Measurements from ENCODE around the gene SPATA6.

Gene SPATA6

GRCh38 chr1:48250572-48250971 lies 221.4 kb downstream of the SPATA6 start:
- ChIA-PET POLR2A (no interaction called here), CTCF (no interaction called here)
- no peaks in the 10 kb centered on the region for H3K36me3 ChIP-seq (ENCODE audit: control insufficient read depth in 4 of 4, insufficient read depth in 4 of 4, low read length in 3 of 4)
- 100% methylated on average over 2 of the region's 3 CpGs for WGBS (ENCODE audit: insufficient coverage)
- H3K9me3 ChIP-seq (ENCODE audit: control extremely low read depth in 1 of 5, control insufficient read depth in 4 of 5, insufficient read depth in 2 of 5, low read depth in 1 of 5, low read length in 4 of 5) = peaks cover 0 to 2% (median 0%) of the 10 kb centered on the region in 5 experiments
- no peak overlapping the region for H3K27ac ChIP-seq (ENCODE audit: insufficient read depth in 1 of 2, low read depth in 1 of 2, low read length in 2 of 2, poor library complexity in 1 of 2, severe bottlenecking in 2 of 2)
- no peak for DNase-seq
- no peak overlapping the region for H3K4me3 ChIP-seq (ENCODE audit: control insufficient read depth in 1 of 7, extremely low read depth in 1 of 7, insufficient read depth in 4 of 7, low read depth in 2 of 7, low read length in 6 of 7)
- no peaks in the 10 kb centered on the region for H3K27me3 ChIP-seq (replicated peaks in 2 of 5; ENCODE audit: control insufficient read depth in 4 of 5, insufficient read depth in 5 of 5, low read length in 4 of 5)
- H3K4me1 ChIP-seq (ENCODE audit: control extremely low read depth in 1 of 4, control insufficient read depth in 4 of 4, insufficient read depth in 4 of 4, low read length in 3 of 4) = peaks cover 0 to 16% (median under 1%) of the 10 kb centered on the region in 4 experiments

- Histone ChIP-seq H3K36me3 (ENCODE audit: control insufficient read depth in 4 of 4, insufficient read depth in 4 of 4, low read length in 3 of 4) (no peaks in the 10 kb centered on the region), H3K4me3 (ENCODE audit: control insufficient read depth in 1 of 7, extremely low read depth in 1 of 7, insufficient read depth in 4 of 7, low read depth in 2 of 7, low read length in 6 of 7) (no peak overlapping the region), H3K27me3 (replicated peaks in 2 of 5; ENCODE audit: control insufficient read depth in 4 of 5, insufficient read depth in 5 of 5, low read length in 4 of 5) (no peaks in the 10 kb centered on the region), H3K9me3 (ENCODE audit: control extremely low read depth in 1 of 5, control insufficient read depth in 4 of 5, insufficient read depth in 2 of 5, low read depth in 1 of 5, low read length in 4 of 5) (peaks cover 0 to 2% (median 0%) of the 10 kb centered on the region in 5 experiments), H3K4me1 (ENCODE audit: control extremely low read depth in 1 of 4, control insufficient read depth in 4 of 4, insufficient read depth in 4 of 4, low read length in 3 of 4) (peaks cover 0 to 21% (median 5%) of the 10 kb centered on the region in 4 experiments), H3K27ac (ENCODE audit: insufficient read depth in 1 of 2, low read depth in 1 of 2, low read length in 2 of 2, poor library complexity in 1 of 2, severe bottlenecking in 2 of 2) (no peak overlapping the region)
- no peak for DNase-seq
- WGBS (ENCODE audit: insufficient coverage) = 94% methylated on average over 2 of the region's 3 CpGs
- ChIA-PET CTCF (no interaction called here), POLR2A (no interaction called here)
These were observed 222.1 kb downstream of the SPATA6 start for GRCh38 chr1:48249868-48250267.

- no peak overlapping the region for H3K27ac ChIP-seq (ENCODE audit: insufficient read depth in 1 of 2, low read depth in 1 of 2, low read length in 2 of 2, poor library complexity in 1 of 2, severe bottlenecking in 2 of 2)
- ChIA-PET CTCF (no interaction called here), POLR2A (no interaction called here)
- H3K9me3 ChIP-seq (ENCODE audit: control extremely low read depth in 1 of 5, control insufficient read depth in 4 of 5, insufficient read depth in 2 of 5, low read depth in 1 of 5, low read length in 4 of 5) = peaks cover 0 to 2% (median 0%) of the 10 kb centered on the region in 5 experiments
- 100% methylated on average over 4 of the region's 4 CpGs for WGBS (ENCODE audit: insufficient coverage)
- no peaks in the 10 kb centered on the region for H3K27me3 ChIP-seq (replicated peaks in 2 of 5; ENCODE audit: control insufficient read depth in 4 of 5, insufficient read depth in 5 of 5, low read length in 4 of 5)
- H3K36me3 ChIP-seq (ENCODE audit: control insufficient read depth in 4 of 4, insufficient read depth in 4 of 4, low read length in 3 of 4) = no peaks in the 10 kb centered on the region
- no peak overlapping the region for H3K4me3 ChIP-seq (ENCODE audit: control insufficient read depth in 1 of 7, extremely low read depth in 1 of 7, insufficient read depth in 4 of 7, low read depth in 2 of 7, low read length in 6 of 7)
- peaks cover 0 to 25% (median 5%) of the 10 kb centered on the region in 4 experiments for H3K4me1 ChIP-seq (ENCODE audit: control extremely low read depth in 1 of 4, control insufficient read depth in 4 of 4, insufficient read depth in 4 of 4, low read length in 3 of 4)
- DNase-seq = no peak
These were observed 223.6 kb downstream of the SPATA6 start for GRCh38 chr1:48248356-48248755.

GRCh38 chr1:48246727-48247126 lies 225.3 kb downstream of the SPATA6 start:
- CTCF ChIA-PET = interaction anchor here (1.5 kb wide), 1 partner anchor 19 kb away, joined by 4 read pairs; no protein-coding TSS in a partner anchor
- 100% methylated on average over 1 of the region's 1 CpG for WGBS (ENCODE audit: insufficient coverage)
- no peak overlapping the region for H3K27ac ChIP-seq (ENCODE audit: insufficient read depth in 1 of 2, low read depth in 1 of 2, low read length in 2 of 2, poor library complexity in 1 of 2, severe bottlenecking in 2 of 2)

More at GRCh38 chr1:48246727-48247126, 225.3 kb downstream of the SPATA6 start:
- POLR2A ChIA-PET = no interaction called here
- no peak for DNase-seq
- Histone ChIP-seq H3K36me3 (ENCODE audit: control insufficient read depth in 4 of 4, insufficient read depth in 4 of 4, low read length in 3 of 4) (no peaks in the 10 kb centered on the region), H3K9me3 (ENCODE audit: control extremely low read depth in 1 of 5, control insufficient read depth in 4 of 5, insufficient read depth in 2 of 5, low read depth in 1 of 5, low read length in 4 of 5) (peaks cover 0 to 2% (median 0%) of the 10 kb centered on the region in 5 experiments), H3K27me3 (replicated peaks in 2 of 5; ENCODE audit: control insufficient read depth in 4 of 5, insufficient read depth in 5 of 5, low read length in 4 of 5) (no peaks in the 10 kb centered on the region), H3K4me3 (ENCODE audit: control insufficient read depth in 1 of 7, extremely low read depth in 1 of 7, insufficient read depth in 4 of 7, low read depth in 2 of 7, low read length in 6 of 7) (no peak overlapping the region), H3K4me1 (ENCODE audit: control extremely low read depth in 1 of 4, control insufficient read depth in 4 of 4, insufficient read depth in 4 of 4, low read length in 3 of 4) (peaks cover 0 to 31% (median 8%) of the 10 kb centered on the region in 4 experiments)
